PC-3 (cell line): ENCODE measurements around the gene COG5. TPM values are rescaled to one million over a fixed set of nuclear protein-coding genes. Genes with fewer than 3 reads are reported as not detected.
A peak's percentile ranks its signal among the peaks of the same experiment; 100 is the strongest.

ENCODE experiments used
- ATAC-seq: fragments of 200-7000 bp; cut with Tn5 transposase; 2 replicates; pipeline ENCODE4 v1.9.1; 2020; ENCODE audit warnings: mild to moderate bottlenecking, moderate library complexity
- BruUV-seq: library from RNA; stranded (reverse); fragments of 400-500 nt; replicated peaks from 2 replicates; lab custom pipeline; 2021; lab: Mats Ljungman, UMichigan
- CTCF ChIA-PET: fragments of 300-600 bp; sonication (Branson Sonifier 250); formaldehyde crosslinking; loops from one replicate; lab custom pipeline; 2022; ENCODE audit warnings: antibody characterized with exemption; lab: Charles Lee
- POLR2A ChIA-PET: fragments of 300-600 bp; sonication (Branson Sonifier 250); formaldehyde crosslinking; loops from one replicate; lab custom pipeline; 2022; ENCODE audit warnings: antibody characterized with exemption; ENCODE audit not compliant: unreplicated experiment; lab: Charles Lee
- DNase-seq: peaks from one replicate; pipeline ENCODE4 v3.0.0-alpha.2; 2015
- H2AFZ ChIP-seq: fragments of 300-600 bp; sonication (generic); 2 replicates; pipeline ENCODE4 v1.6.0; 2016; ENCODE audit warnings: antibody characterized with exemption, low read length
- H3F3A ChIP-seq: fragments of 300-600 bp; sonication (generic); one replicate; pipeline ENCODE4 v1.6.0; 2017; ENCODE audit warnings: antibody characterized with exemption, low read length, control low read depth, mild to moderate bottlenecking; ENCODE audit not compliant: unreplicated experiment
- H3K27ac ChIP-seq: fragments of 300-600 bp; sonication (generic); 2 replicates; pipeline ENCODE4 v1.5.1; 2016; ENCODE audit warnings: mild to moderate bottlenecking, low read length
- H3K27me3 ChIP-seq: fragments of 300-600 bp; sonication (generic); 2 replicates; pipeline ENCODE4 v1.6.1; 2016; ENCODE audit warnings: low read length, mixed read lengths
- H3K36me3 ChIP-seq: fragments of 300-600 bp; sonication (generic); 2 replicates; pipeline ENCODE4 v1.6.1; 2016; ENCODE audit warnings: low read depth, mixed run types, low read length, mixed read lengths
- H3K4me1 ChIP-seq: fragments of 300-600 bp; sonication (generic); 2 replicates; pipeline ENCODE4 v1.5.1; 2016; ENCODE audit warnings: low read length; ENCODE audit not compliant: insufficient read depth
- H3K4me2 ChIP-seq: fragments of 300-600 bp; sonication (generic); 2 replicates; pipeline ENCODE4 v1.6.0; 2016; ENCODE audit warnings: low read length
- H3K4me3 ChIP-seq: fragments of 300-600 bp; sonication (generic); 2 replicates; pipeline ENCODE4 v1.5.1; 2016; ENCODE audit warnings: mild to moderate bottlenecking, low read length, mixed read lengths
- H3K79me2 ChIP-seq: fragments of 300-600 bp; sonication (generic); 2 replicates; pipeline ENCODE4 v1.6.1; 2017; ENCODE audit warnings: low read length, mixed read lengths
- H3K9ac ChIP-seq: fragments of 300-600 bp; sonication (generic); 2 replicates; pipeline ENCODE4 v1.6.0; 2016; ENCODE audit warnings: mild to moderate bottlenecking, low read length
- H3K9me2 ChIP-seq: fragments of 300-600 bp; sonication (generic); replicated peaks from 2 replicates; pipeline ENCODE4 v1.6.1; 2016; ENCODE audit warnings: mixed run types, low read length, mixed read lengths
- H3K9me3 ChIP-seq: fragments of 300-600 bp; sonication (generic); 2 replicates; pipeline ENCODE4 v1.6.1; 2016; ENCODE audit warnings: low read length, mixed read lengths
- H4K20me1 ChIP-seq: fragments of 300-600 bp; sonication (generic); 2 replicates; pipeline ENCODE4 v1.6.1; 2016; ENCODE audit warnings: low read length, mixed read lengths
- EZH2 ChIP-seq: fragments of 300-600 bp; sonication (generic); IDR thresholded peaks from one replicate; pipeline ENCODE4 v1.6.1; 2017; ENCODE audit warnings: antibody characterized with exemption, mild to moderate bottlenecking, low read length; ENCODE audit not compliant: unreplicated experiment
- EZH2phosphoT487 ChIP-seq: fragments of 300-600 bp; sonication (generic); IDR thresholded peaks from 2 replicates; pipeline ENCODE4 v1.6.1; 2018; ENCODE audit warnings: mild to moderate bottlenecking, antibody characterized with exemption, low read length, borderline replicate concordance
- intact Hi-C: fragments of 100-400 bp; cut with micrococcal nuclease; formaldehyde crosslinking; loops from 2 replicates; pipeline ENCODE4 v1.9.0; 2023
- total RNA-seq: library from RNA; depleted of rRNA; stranded (reverse); fragments of >200 nt; gene quantifications from 2 replicates; pipeline ENCODE4 v1.2.3, GENCODE V29; 2014
- TF ChIP-seq, protein P1 (sequence below): fragments of 300-600 bp; sonication (generic); conservative IDR thresholded peaks from 2 replicates; pipeline ENCODE4 v1.5.1; 2017; ENCODE audit warnings: antibody characterized with exemption, low read depth, mild to moderate bottlenecking, low read length

Gene COG5
- total RNA-seq, 1 experiment from 2014 or later: 51.7 TPM

DNA sequence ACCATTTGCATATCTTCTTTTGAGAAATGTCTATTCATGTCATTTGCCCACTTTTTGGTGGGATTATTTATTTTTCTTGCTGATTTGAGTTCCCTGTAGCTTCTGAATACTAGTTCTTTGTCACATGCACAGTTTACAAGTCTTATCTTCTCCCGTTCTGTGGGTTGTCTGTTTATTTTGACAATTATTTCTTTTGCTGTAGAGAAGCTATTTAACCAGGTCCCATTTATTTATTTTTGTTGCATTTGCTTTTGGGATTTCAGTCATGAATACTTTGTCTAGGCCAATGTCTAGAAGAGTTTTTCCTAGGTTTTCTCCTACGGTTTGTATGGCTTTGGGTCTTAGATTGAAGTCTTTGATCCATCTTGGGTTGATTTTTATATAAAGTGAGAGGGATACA lies 60.9 kb downstream of the COG5 start:
- no peak overlapping the region for H3K9ac ChIP-seq
- no peaks in the 10 kb centered on the region for H4K20me1 ChIP-seq
- no peak for TF ChIP-seq EZH2phosphoT487
- TF ChIP-seq EZH2: no peak
- TF ChIP-seq, protein P1, sequence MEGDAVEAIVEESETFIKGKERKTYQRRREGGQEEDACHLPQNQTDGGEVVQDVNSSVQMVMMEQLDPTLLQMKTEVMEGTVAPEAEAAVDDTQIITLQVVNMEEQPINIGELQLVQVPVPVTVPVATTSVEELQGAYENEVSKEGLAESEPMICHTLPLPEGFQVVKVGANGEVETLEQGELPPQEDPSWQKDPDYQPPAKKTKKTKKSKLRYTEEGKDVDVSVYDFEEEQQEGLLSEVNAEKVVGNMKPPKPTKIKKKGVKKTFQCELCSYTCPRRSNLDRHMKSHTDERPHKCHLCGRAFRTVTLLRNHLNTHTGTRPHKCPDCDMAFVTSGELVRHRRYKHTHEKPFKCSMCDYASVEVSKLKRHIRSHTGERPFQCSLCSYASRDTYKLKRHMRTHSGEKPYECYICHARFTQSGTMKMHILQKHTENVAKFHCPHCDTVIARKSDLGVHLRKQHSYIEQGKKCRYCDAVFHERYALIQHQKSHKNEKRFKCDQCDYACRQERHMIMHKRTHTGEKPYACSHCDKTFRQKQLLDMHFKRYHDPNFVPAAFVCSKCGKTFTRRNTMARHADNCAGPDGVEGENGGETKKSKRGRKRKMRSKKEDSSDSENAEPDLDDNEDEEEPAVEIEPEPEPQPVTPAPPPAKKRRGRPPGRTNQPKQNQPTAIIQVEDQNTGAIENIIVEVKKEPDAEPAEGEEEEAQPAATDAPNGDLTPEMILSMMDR: no peak
- no peak overlapping the region for H2AFZ ChIP-seq
- ChIA-PET POLR2A (no interaction called here), CTCF (no interaction called here)
- BruUV-seq: no TSS peak
- H3K36me3 ChIP-seq: no peaks in the 10 kb centered on the region
- no peak overlapping the region for H3K4me2 ChIP-seq
- H3K4me3 ChIP-seq: no peak overlapping the region
- no peaks in the 10 kb centered on the region for H3K9me3 ChIP-seq
- no peaks in the 10 kb centered on the region for H3K79me2 ChIP-seq
- peaks cover 24% of the 10 kb centered on the region for H3K4me1 ChIP-seq
- H3K27me3 ChIP-seq: no peaks in the 10 kb centered on the region
- H3K9me2 ChIP-seq: no peaks in the 10 kb centered on the region
- ATAC-seq (no peak), DNase-seq (no peak)
- H3F3A ChIP-seq: no peaks in the 10 kb centered on the region
- intact Hi-C loops: no loop called here
- no peak overlapping the region for H3K27ac ChIP-seq

DNA sequence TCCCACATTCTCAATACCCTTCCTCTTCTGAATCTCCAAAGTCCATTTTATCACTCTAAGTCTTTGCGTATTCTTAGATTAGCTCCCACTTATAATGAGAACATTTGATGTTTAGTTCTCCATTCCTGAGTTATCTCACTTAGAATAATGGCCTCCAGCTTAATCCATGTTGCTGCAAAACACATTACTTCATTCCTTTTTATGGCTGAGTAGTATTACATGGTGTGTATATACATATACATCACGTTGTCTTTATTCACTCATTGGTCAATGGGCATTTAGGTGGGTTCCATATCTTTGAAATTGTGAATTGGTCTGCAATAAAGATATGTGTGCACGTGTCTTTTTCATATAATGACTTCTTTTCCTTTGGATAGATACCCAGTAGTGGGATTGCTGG lies 61.6 kb downstream of the COG5 start:
- H3K79me2 ChIP-seq: peaks cover 4% of the 10 kb centered on the region
- ChIA-PET POLR2A (no interaction called here), CTCF (interaction anchor here (0.6 to 1.7 kb wide), 2 partner anchors 39 to 328 kb away, joined by 3 to 9 read pairs; no protein-coding TSS in a partner anchor)
- no peak for ATAC-seq
- no TSS peak for BruUV-seq
- DNase-seq: no peak
- H3K9me3 ChIP-seq: no peaks in the 10 kb centered on the region
- no peaks in the 10 kb centered on the region for H4K20me1 ChIP-seq
- no peak overlapping the region for H3K9ac ChIP-seq
- TF ChIP-seq, protein P1: no peak
- TF ChIP-seq EZH2phosphoT487 (no peak), EZH2 (no peak)
- no peaks in the 10 kb centered on the region for H3K27me3 ChIP-seq
- intact Hi-C loops: no loop called here
- H3K4me1 ChIP-seq: peaks cover 20% of the 10 kb centered on the region
- no peaks in the 10 kb centered on the region for H3K9me2 ChIP-seq
- no peak overlapping the region for H3K4me2 ChIP-seq
- H3K4me3 ChIP-seq: no peak overlapping the region
- H2AFZ ChIP-seq: no peak overlapping the region
- H3K27ac ChIP-seq: no peak overlapping the region
- H3K36me3 ChIP-seq: no peaks in the 10 kb centered on the region
- H3F3A ChIP-seq: no peaks in the 10 kb centered on the region

DNA sequence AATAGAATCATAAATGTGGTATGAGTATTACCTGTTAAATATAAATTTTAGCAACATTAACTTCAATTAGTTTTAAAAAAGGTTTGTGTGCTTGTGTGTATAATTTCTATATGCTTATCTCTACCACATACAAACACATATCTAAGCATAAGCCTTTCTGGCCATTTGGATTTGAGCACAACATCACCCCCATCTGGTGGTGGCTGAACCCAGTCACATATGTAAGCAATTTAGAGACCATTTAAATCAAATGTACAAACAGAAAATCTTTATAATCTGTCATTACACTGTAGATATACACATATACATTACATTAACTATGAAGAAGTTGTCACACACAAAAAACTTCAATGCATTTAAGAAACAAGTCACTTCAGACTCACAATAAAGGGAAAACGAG lies 62.1 kb downstream of the COG5 start:
- Histone ChIP-seq H3K4me1 (peaks cover 14% of the 10 kb centered on the region), H4K20me1 (no peaks in the 10 kb centered on the region), H3K79me2 (peaks cover 10% of the 10 kb centered on the region), H3K36me3 (no peaks in the 10 kb centered on the region), H3K27me3 (no peaks in the 10 kb centered on the region), H3F3A (no peaks in the 10 kb centered on the region), H2AFZ (no peak overlapping the region), H3K9me2 (no peaks in the 10 kb centered on the region), H3K4me3 (no peak overlapping the region), H3K4me2 (no peak overlapping the region), H3K27ac (no peak overlapping the region), H3K9me3 (no peaks in the 10 kb centered on the region), H3K9ac (no peak overlapping the region)
- ChIA-PET CTCF (interaction anchor here (0.6 to 1.7 kb wide), 2 partner anchors 39 to 328 kb away, joined by 3 to 9 read pairs; no protein-coding TSS in a partner anchor), POLR2A (no interaction called here)
- peak; percentile 59 for DNase-seq
- BruUV-seq: no TSS peak
- ATAC-seq: peak; percentile 48; the same call in 1 of the 2 replicates
- intact Hi-C loops: loop anchor here (1.0 kb wide), 2 partner anchors 38 to 300 kb away; no protein-coding TSS in a partner anchor
- TF ChIP-seq EZH2 (no peak), EZH2phosphoT487 (no peak)
- TF ChIP-seq, protein P1: peak; percentile 74
